ENCODE measurements around the gene AGBL1. TPM values are rescaled to one million over a fixed set of nuclear protein-coding genes. Genes with fewer than 3 reads are reported as not detected.

Gene AGBL1
- total and polyA plus RNA-seq, 2 donors (not counting 1 experiment from before 2014, with no cell fraction given), result not detected

- Histone ChIP-seq H3K36me3 (replicated peaks in 1 of 2; ENCODE audit: control extremely low read depth in 1 of 2, control insufficient read depth in 1 of 2, extremely low read depth in 1 of 2, insufficient read depth in 2 of 2, low read length in 1 of 2) (no peaks in the 10 kb centered on the region), H3K27ac (ENCODE audit: low read length in 2 of 2) (no peak overlapping the region), H3K79me2 (ENCODE audit: control insufficient read depth, insufficient read depth, low read length) (no peaks in the 10 kb centered on the region), H4K20me1 (ENCODE audit: control insufficient read depth, insufficient read depth, low read length, poor library complexity, severe bottlenecking) (no peaks in the 10 kb centered on the region), H3K4me2 (replicated peaks; ENCODE audit: low read depth, low read length, poor library complexity, severe bottlenecking) (no peak overlapping the region), H3K9me3 (ENCODE audit: control extremely low read depth in 1 of 3, control insufficient read depth in 2 of 3, insufficient read depth in 1 of 3, low read length in 2 of 3) (no peaks in the 10 kb centered on the region), H3K27me3 (replicated peaks in 1 of 4; ENCODE audit: control extremely low read depth in 1 of 4, control insufficient read depth in 3 of 4, insufficient read depth in 4 of 4, low read length in 3 of 4) (no peaks in the 10 kb centered on the region), H2AFZ (ENCODE audit: insufficient read depth, low read depth, low read length, poor library complexity, severe bottlenecking) (no peak overlapping the region), H3K9ac (ENCODE audit: low read length) (no peak overlapping the region), H3K4me1 (ENCODE audit: control insufficient read depth in 2 of 2, insufficient read depth in 2 of 2, low read length in 2 of 2) (no peaks in the 10 kb centered on the region), H3K4me3 (ENCODE audit: control extremely low read depth in 1 of 5, extremely low read depth in 1 of 5, insufficient read depth in 1 of 5, low read depth in 2 of 5, low read length in 4 of 5) (no peak overlapping the region)
- TF ChIP-seq EZH2 (IDR thresholded peaks at IDR 0.05; ENCODE audit: borderline replicate concordance, insufficient read depth, low read depth, low read length, poor library complexity, severe bottlenecking), result no peak
- TF ChIP-seq CTCF (IDR thresholded peaks at IDR 0.05), result no peak
- intact Hi-C loops (cut with micrococcal nuclease), result no loop called here
- no peak overlapping the region for H3K27ac Mint-ChIP-seq
- no peaks in the 10 kb centered on the region for H3K27me3 Mint-ChIP-seq
- peaks cover 4% of the 10 kb centered on the region for H3K9me3 Mint-ChIP-seq (ENCODE audit: insufficient read depth)
- ChIA-PET CTCF (no interaction called here), POLR2A (no interaction called here)
- ATAC-seq (ENCODE audit: low read depth), result no peak
- no peak for DNase-seq
- no peak overlapping the region for H3K4me3 Mint-ChIP-seq
- H3K4me1 Mint-ChIP-seq, result no peaks in the 10 kb centered on the region
These were observed 275.7 kb downstream of the AGBL1 start for GRCh38 chr15:86355361-86355760.

- Histone ChIP-seq H3K79me2 (ENCODE audit: control insufficient read depth, insufficient read depth, low read length) (no peaks in the 10 kb centered on the region), H3K4me2 (replicated peaks; ENCODE audit: low read depth, low read length, poor library complexity, severe bottlenecking) (no peak overlapping the region), H3K27me3 (replicated peaks in 1 of 4; ENCODE audit: control extremely low read depth in 1 of 4, control insufficient read depth in 3 of 4, insufficient read depth in 4 of 4, low read length in 3 of 4) (no peaks in the 10 kb centered on the region), H3K36me3 (replicated peaks in 1 of 2; ENCODE audit: control extremely low read depth in 1 of 2, control insufficient read depth in 1 of 2, extremely low read depth in 1 of 2, insufficient read depth in 2 of 2, low read length in 1 of 2) (no peaks in the 10 kb centered on the region), H3K9ac (ENCODE audit: low read length) (no peak overlapping the region), H4K20me1 (ENCODE audit: control insufficient read depth, insufficient read depth, low read length, poor library complexity, severe bottlenecking) (no peaks in the 10 kb centered on the region), H3K9me3 (ENCODE audit: control extremely low read depth in 1 of 3, control insufficient read depth in 2 of 3, insufficient read depth in 1 of 3, low read length in 2 of 3) (no peaks in the 10 kb centered on the region), H3K4me3 (ENCODE audit: control extremely low read depth in 1 of 5, extremely low read depth in 1 of 5, insufficient read depth in 1 of 5, low read depth in 2 of 5, low read length in 4 of 5) (no peak overlapping the region), H2AFZ (ENCODE audit: insufficient read depth, low read depth, low read length, poor library complexity, severe bottlenecking) (no peak overlapping the region), H3K27ac (ENCODE audit: low read length in 2 of 2) (no peak overlapping the region), H3K4me1 (ENCODE audit: control insufficient read depth in 2 of 2, insufficient read depth in 2 of 2, low read length in 2 of 2) (no peaks in the 10 kb centered on the region)
- ChIA-PET POLR2A (no interaction called here), CTCF (no interaction called here)
- intact Hi-C loops (cut with micrococcal nuclease), result no loop called here
- no peak for ATAC-seq (ENCODE audit: low read depth)
- WGBS (ENCODE audit: insufficient coverage), result 25% methylated on average over 1 of the region's 1 CpG
- TF ChIP-seq CTCF (IDR thresholded peaks at IDR 0.05), result no peak
- no peak for TF ChIP-seq EZH2 (IDR thresholded peaks at IDR 0.05; ENCODE audit: borderline replicate concordance, insufficient read depth, low read depth, low read length, poor library complexity, severe bottlenecking)
- no peaks in the 10 kb centered on the region for H3K27me3 Mint-ChIP-seq
- no peak for DNase-seq
- no peak overlapping the region for H3K27ac Mint-ChIP-seq
- H3K4me1 Mint-ChIP-seq, result no peaks in the 10 kb centered on the region
- H3K9me3 Mint-ChIP-seq (ENCODE audit: insufficient read depth), result peaks cover 2% of the 10 kb centered on the region
- H3K4me3 Mint-ChIP-seq, result no peak overlapping the region
These were observed 276.1 kb downstream of the AGBL1 start for GRCh38 chr15:86355801-86356200.

Data from B cell (primary cell).